ENCODE results near the gene GPD1L.

The GPD1L gene

DNA sequence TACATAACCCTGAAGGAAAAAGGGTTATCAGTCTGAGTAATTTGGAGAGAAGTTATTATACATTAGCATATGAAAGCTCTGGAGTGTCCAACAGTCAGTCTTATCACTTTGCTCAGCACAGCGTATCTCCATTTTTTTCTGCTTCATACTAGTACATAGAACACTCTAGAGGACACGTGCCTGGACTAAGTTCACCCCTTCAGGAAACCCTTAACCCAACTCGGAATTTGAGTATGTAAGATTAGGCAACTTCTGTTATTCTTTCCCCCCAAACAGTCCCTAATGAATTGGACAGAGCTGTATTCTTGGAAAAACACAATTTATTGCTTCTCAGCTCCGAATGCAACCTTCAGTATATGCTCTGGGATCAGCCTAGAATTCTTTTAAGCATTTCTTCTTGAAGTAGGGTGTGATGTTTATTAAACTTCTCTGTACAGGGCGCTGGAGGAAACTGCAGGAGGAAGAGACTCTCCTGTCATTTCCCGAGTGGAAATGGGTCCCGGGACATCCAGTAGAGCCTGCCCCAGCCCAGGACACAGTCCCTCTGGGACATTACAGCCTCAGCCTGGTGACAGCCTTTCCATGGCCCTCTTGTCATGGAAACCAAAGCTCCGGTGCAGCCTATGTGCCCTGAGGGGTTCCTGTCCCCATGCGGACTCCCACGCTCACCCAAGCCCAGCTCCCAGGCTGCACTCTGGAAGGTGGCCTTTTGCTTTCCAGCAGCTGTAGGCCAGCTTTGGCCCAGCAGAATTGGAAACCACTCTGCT is 94.8 kb downstream of the GPD1L start:
- Histone ChIP-seq H3K4me3 (ENCODE audit: low read length in 2 of 2) (no peak overlapping the region), H3K9me3 (replicated peaks in 1 of 2; ENCODE audit: control insufficient read depth in 2 of 2, insufficient read depth in 1 of 2, low read depth in 1 of 2, low read length in 2 of 2) (no peaks in the 10 kb centered on the region), H3K36me3 (replicated peaks in 1 of 2; ENCODE audit: control insufficient read depth in 2 of 2, insufficient read depth in 2 of 2, low read length in 2 of 2) (no peaks in the 10 kb centered on the region), H4K91ac (ENCODE audit: low read depth, low read length, poor library complexity) (no peak overlapping the region), H3K79me1 (ENCODE audit: low read depth, low read length) (no peaks in the 10 kb centered on the region), H2BK5ac (ENCODE audit: low read length) (no peak overlapping the region), H3K4ac (ENCODE audit: low read length) (no peak overlapping the region), H2AK5ac (ENCODE audit: low read depth, low read length) (no peak overlapping the region), H3K9ac (ENCODE audit: low read depth, low read length, poor library complexity) (no peak overlapping the region), H3K4me2 (ENCODE audit: insufficient read depth, low read length, poor library complexity, severe bottlenecking) (no peak overlapping the region), H3K23ac (ENCODE audit: low read depth, low read length, poor library complexity) (no peak overlapping the region), H4K8ac (ENCODE audit: low read depth, low read length) (no peak overlapping the region), H2BK120ac (ENCODE audit: low read depth, low read length) (no peak overlapping the region), H3K14ac (ENCODE audit: low read length) (no peak overlapping the region), H2AFZ (ENCODE audit: low read length) (no peak overlapping the region), H3K18ac (ENCODE audit: low read length) (no peak overlapping the region), H2BK15ac (ENCODE audit: low read length) (no peak overlapping the region), H3K27ac (replicated peaks; ENCODE audit: low read length) (no peak overlapping the region), H3K4me1 (ENCODE audit: control insufficient read depth in 2 of 2, insufficient read depth in 1 of 2, low read depth in 1 of 2, low read length in 2 of 2) (no peaks in the 10 kb centered on the region), H2BK12ac (ENCODE audit: low read length) (no peak overlapping the region), H3K27me3 (ENCODE audit: control insufficient read depth in 3 of 3, insufficient read depth in 3 of 3, low read depth in 1 of 3, low read length in 3 of 3) (peaks cover 0 to 13% (median 0%) of the 10 kb centered on the region in 3 experiments)
- no peak for DNase-seq (ENCODE audit: low spot score)
- no CpG with 5 or more reads among the region's 10 CpGs for WGBS, 2 donors (ENCODE audit: extremely low coverage in 2 of 2, insufficient read length in 2 of 2, insufficient replicate concordance in 1 of 2)

DNA sequence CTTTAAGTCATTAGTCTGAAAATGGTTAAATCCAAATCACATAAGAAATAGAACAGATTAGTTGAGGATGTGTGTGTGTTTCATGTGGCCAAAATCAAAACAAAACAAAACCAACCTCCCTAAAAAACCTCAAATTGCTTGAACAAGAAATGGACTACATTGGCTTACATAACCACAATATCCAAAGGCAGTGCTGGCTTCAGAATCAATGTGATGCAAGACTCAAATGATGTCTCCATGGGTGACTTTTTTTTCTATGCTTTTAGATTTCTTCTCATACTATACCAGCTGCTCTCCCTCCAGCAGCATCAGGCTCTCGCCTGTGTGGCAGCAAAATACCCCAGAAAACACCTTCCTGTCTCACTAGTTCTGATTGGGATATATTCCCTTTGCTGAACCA is 96.1 kb downstream of the GPD1L start:
- Histone ChIP-seq H3K79me1 (ENCODE audit: low read depth, low read length) (no peaks in the 10 kb centered on the region), H3K14ac (ENCODE audit: low read length) (no peak overlapping the region), H2AK5ac (ENCODE audit: low read depth, low read length) (no peak overlapping the region), H3K27ac (replicated peaks; ENCODE audit: low read length) (no peak overlapping the region), H3K4me1 (ENCODE audit: control insufficient read depth in 2 of 2, insufficient read depth in 1 of 2, low read depth in 1 of 2, low read length in 2 of 2) (no peaks in the 10 kb centered on the region), H4K91ac (ENCODE audit: low read depth, low read length, poor library complexity) (no peak overlapping the region), H3K18ac (ENCODE audit: low read length) (no peak overlapping the region), H2BK12ac (ENCODE audit: low read length) (no peak overlapping the region), H4K8ac (ENCODE audit: low read depth, low read length) (no peak overlapping the region), H3K36me3 (replicated peaks in 1 of 2; ENCODE audit: control insufficient read depth in 2 of 2, insufficient read depth in 2 of 2, low read length in 2 of 2) (no peaks in the 10 kb centered on the region), H3K23ac (ENCODE audit: low read depth, low read length, poor library complexity) (no peak overlapping the region), H3K4ac (ENCODE audit: low read length) (no peak overlapping the region), H2AFZ (ENCODE audit: low read length) (no peak overlapping the region), H3K9me3 (replicated peaks in 1 of 2; ENCODE audit: control insufficient read depth in 2 of 2, insufficient read depth in 1 of 2, low read depth in 1 of 2, low read length in 2 of 2) (no peaks in the 10 kb centered on the region), H3K27me3 (ENCODE audit: control insufficient read depth in 3 of 3, insufficient read depth in 3 of 3, low read depth in 1 of 3, low read length in 3 of 3) (peaks cover 0 to 13% (median 0%) of the 10 kb centered on the region in 3 experiments), H2BK5ac (ENCODE audit: low read length) (no peak overlapping the region), H3K4me2 (ENCODE audit: insufficient read depth, low read length, poor library complexity, severe bottlenecking) (no peak overlapping the region), H3K9ac (ENCODE audit: low read depth, low read length, poor library complexity) (no peak overlapping the region), H2BK15ac (ENCODE audit: low read length) (no peak overlapping the region), H3K4me3 (ENCODE audit: low read length in 2 of 2) (no peak overlapping the region), H2BK120ac (ENCODE audit: low read depth, low read length) (no peak overlapping the region)
- no CpG with 5 or more reads among the region's 1 CpG for WGBS, 2 donors (ENCODE audit: extremely low coverage in 2 of 2, insufficient read length in 2 of 2, insufficient replicate concordance in 1 of 2)
- no peak for DNase-seq (ENCODE audit: low spot score)

DNA sequence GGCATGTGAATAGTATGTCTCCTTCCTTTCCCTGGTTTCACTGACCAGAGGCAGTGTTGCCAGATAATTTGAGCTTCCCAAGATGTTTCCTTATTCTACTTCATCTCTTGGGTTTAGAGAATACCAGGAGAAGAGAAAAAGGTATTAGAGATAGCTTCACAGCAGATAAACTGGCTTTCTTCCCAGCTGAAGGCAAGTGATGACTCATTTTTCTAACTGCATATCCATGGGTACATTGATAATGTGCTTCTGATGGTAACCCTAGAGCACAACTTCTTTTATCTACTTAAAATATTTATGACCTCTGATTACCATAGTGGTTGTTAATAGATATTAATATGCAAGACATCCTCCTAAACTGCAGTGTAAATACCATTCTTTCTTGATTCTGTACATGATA is 97.4 kb downstream of the GPD1L start:
- H3K9me3 ChIP-seq (replicated peaks in 1 of 2; ENCODE audit: control insufficient read depth in 2 of 2, insufficient read depth in 1 of 2, low read depth in 1 of 2, low read length in 2 of 2) = no peaks in the 10 kb centered on the region
- H4K8ac ChIP-seq (ENCODE audit: low read depth, low read length) = no peak overlapping the region
- H3K4me1 ChIP-seq (ENCODE audit: control insufficient read depth in 2 of 2, insufficient read depth in 1 of 2, low read depth in 1 of 2, low read length in 2 of 2) = no peaks in the 10 kb centered on the region
- H3K36me3 ChIP-seq (replicated peaks in 1 of 2; ENCODE audit: control insufficient read depth in 2 of 2, insufficient read depth in 2 of 2, low read length in 2 of 2) = no peaks in the 10 kb centered on the region
- no peak overlapping the region for H2BK15ac ChIP-seq (ENCODE audit: low read length)
- DNase-seq (ENCODE audit: low spot score) = no peak
- no peak overlapping the region for H2AK5ac ChIP-seq (ENCODE audit: low read depth, low read length)
- H3K14ac ChIP-seq (ENCODE audit: low read length) = no peak overlapping the region
- no peak overlapping the region for H3K9ac ChIP-seq (ENCODE audit: low read depth, low read length, poor library complexity)
- H3K18ac ChIP-seq (ENCODE audit: low read length) = no peak overlapping the region
- no peak overlapping the region for H3K27ac ChIP-seq (replicated peaks; ENCODE audit: low read length)
- peaks cover 0 to 11% (median 0%) of the 10 kb centered on the region in 3 experiments for H3K27me3 ChIP-seq (ENCODE audit: control insufficient read depth in 3 of 3, insufficient read depth in 3 of 3, low read depth in 1 of 3, low read length in 3 of 3)
- H3K4ac ChIP-seq (ENCODE audit: low read length) = no peak overlapping the region
- H4K91ac ChIP-seq (ENCODE audit: low read depth, low read length, poor library complexity) = no peak overlapping the region
- H2BK5ac ChIP-seq (ENCODE audit: low read length) = no peak overlapping the region
- no peaks in the 10 kb centered on the region for H3K79me1 ChIP-seq (ENCODE audit: low read depth, low read length)
- no peak overlapping the region for H2BK12ac ChIP-seq (ENCODE audit: low read length)
- no peak overlapping the region for H2BK120ac ChIP-seq (ENCODE audit: low read depth, low read length)
- no peak overlapping the region for H2AFZ ChIP-seq (ENCODE audit: low read length)
- H3K4me3 ChIP-seq (ENCODE audit: low read length in 2 of 2) = no peak overlapping the region
- no peak overlapping the region for H3K23ac ChIP-seq (ENCODE audit: low read depth, low read length, poor library complexity)
- H3K4me2 ChIP-seq (ENCODE audit: insufficient read depth, low read length, poor library complexity, severe bottlenecking) = no peak overlapping the region

DNA sequence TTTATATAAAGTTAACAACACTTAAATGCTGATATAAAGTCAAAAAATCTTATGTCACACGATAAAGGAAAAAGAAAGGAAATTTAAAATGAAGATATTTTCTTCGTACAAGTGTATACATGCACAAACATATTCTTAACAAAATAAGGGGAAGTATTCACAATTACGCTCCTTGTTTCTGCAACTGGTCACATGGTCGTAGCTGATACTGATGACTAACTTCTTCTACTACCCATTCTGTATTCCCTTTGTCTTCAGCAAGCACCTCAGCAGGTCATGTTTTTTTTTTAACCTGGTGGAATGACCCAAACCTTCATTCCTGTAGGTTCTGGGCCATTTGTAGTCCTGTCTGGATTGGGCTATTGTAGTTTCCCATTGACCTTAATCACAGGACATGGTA is 102.0 kb downstream of the GPD1L start:
- Histone ChIP-seq H2BK5ac (ENCODE audit: low read length) (no peak overlapping the region), H3K23ac (ENCODE audit: low read depth, low read length, poor library complexity) (no peak overlapping the region), H2BK120ac (ENCODE audit: low read depth, low read length) (no peak overlapping the region), H3K79me1 (ENCODE audit: low read depth, low read length) (no peaks in the 10 kb centered on the region), H4K8ac (ENCODE audit: low read depth, low read length) (no peak overlapping the region), H2AK5ac (ENCODE audit: low read depth, low read length) (no peak overlapping the region), H3K27ac (replicated peaks; ENCODE audit: low read length) (no peak overlapping the region), H3K4me3 (ENCODE audit: low read length in 2 of 2) (no peak overlapping the region), H3K18ac (ENCODE audit: low read length) (no peak overlapping the region), H4K91ac (ENCODE audit: low read depth, low read length, poor library complexity) (no peak overlapping the region), H3K36me3 (replicated peaks in 1 of 2; ENCODE audit: control insufficient read depth in 2 of 2, insufficient read depth in 2 of 2, low read length in 2 of 2) (no peaks in the 10 kb centered on the region), H3K4ac (ENCODE audit: low read length) (no peak overlapping the region), H2BK15ac (ENCODE audit: low read length) (no peak overlapping the region), H2BK12ac (ENCODE audit: low read length) (no peak overlapping the region), H3K9ac (ENCODE audit: low read depth, low read length, poor library complexity) (no peak overlapping the region), H3K4me2 (ENCODE audit: insufficient read depth, low read length, poor library complexity, severe bottlenecking) (no peak overlapping the region), H2AFZ (ENCODE audit: low read length) (no peak overlapping the region), H3K27me3 (ENCODE audit: control insufficient read depth in 3 of 3, insufficient read depth in 3 of 3, low read depth in 1 of 3, low read length in 3 of 3) (no peaks in the 10 kb centered on the region), H3K14ac (ENCODE audit: low read length) (no peak overlapping the region), H3K9me3 (replicated peaks in 1 of 2; ENCODE audit: control insufficient read depth in 2 of 2, insufficient read depth in 1 of 2, low read depth in 1 of 2, low read length in 2 of 2) (no peaks in the 10 kb centered on the region), H3K4me1 (ENCODE audit: control insufficient read depth in 2 of 2, insufficient read depth in 1 of 2, low read depth in 1 of 2, low read length in 2 of 2) (no peaks in the 10 kb centered on the region)
- DNase-seq (ENCODE audit: low spot score) = no peak
- no CpG with 5 or more reads among the region's 4 CpGs for WGBS, 2 donors (ENCODE audit: extremely low coverage in 2 of 2, insufficient read length in 2 of 2, insufficient replicate concordance in 1 of 2)
